HG03196 (cell line): ENCODE results near the gene PLAAT5.
"Not testable (repeated sequence)": the region's sequence is repeated elsewhere in the genome, so short reads cannot be mapped to it uniquely, and the experiment has no call there.

Experiments
- ATAC-seq: cut with Tn5 transposase; IDR thresholded peaks from one replicate; pipeline ENCODE4 v1.9.1; 2021; ENCODE audit not compliant: unreplicated experiment

Gene PLAAT5

DNA sequence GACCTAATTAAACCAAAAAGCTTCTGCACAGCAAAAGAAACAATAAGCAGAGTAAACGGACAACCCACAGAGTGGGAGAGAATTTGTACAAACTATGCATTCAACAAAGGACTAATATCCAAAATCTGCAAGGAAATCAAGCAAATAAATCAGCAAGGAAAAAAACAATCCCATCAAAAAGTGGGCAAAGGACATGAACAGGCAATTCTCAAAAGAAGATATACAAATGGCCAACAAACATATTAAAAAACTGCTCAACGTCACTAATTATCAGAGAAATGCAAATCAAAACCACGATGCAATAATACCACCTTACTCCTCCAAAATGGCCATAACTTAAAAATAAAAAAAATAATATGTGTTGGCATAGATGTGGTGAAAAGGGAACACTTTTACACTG is 5.2 kb downstream of the PLAAT5 start:
- no peak for ATAC-seq

DNA sequence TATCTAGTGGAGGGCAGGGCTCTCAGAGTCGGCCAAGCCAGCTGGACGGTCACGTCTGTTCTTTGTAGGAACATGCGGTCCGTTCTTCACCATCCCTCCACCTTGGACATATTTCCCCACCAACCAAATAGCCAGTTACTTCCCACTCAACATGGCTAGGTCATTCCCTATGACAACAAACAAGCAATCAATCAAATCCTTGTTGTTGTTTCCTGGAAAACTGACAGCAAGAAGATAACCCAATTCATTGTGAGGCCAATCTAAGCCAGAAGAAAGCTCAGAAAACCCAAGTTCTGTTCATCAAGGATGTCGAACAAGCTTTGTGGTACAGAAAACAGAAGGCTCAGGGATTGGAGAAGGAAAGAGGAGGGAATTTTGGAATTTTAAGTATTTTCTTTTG is 10.9 kb downstream of the PLAAT5 start:
- ATAC-seq = no peak

DNA sequence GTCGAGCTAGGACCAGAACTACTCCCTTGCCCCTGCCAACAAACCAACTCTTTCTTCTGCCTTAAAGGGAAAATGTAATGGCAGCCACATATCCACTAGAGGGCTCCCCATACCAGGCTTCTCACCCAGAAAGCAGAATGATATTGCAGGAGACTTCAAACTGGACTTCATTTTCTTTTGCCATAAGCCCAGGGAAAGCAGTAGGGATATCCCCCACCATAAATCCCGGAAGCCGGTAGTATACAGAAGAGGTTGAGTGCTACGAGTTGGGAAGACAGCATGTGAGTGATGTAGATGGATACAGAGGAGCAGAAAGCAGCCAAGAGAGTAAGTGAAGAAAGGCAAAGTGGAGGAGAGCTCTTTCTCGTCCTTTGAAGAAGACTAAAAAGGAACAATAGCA is 12.1 kb downstream of the PLAAT5 start:
- ATAC-seq = no peak

DNA sequence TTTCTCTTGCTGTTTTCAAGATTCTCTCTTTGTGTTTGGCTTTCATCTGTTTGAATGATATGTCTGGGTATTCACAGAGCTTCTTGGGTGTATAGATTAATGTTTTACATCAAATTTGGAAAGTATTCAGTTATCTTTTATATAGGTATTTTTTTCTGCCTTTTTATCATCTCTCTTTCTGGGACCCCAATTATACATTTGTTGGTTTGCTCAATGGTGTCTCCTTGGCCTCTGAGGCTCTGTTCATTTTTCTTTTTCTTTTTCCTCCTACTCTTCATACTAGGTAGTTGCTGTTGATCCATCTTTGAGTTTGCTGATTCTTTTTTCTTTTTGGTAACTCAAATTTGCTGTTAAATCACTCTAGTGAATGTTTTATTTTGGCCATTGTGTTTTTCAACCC is 14.3 kb downstream of the PLAAT5 start:
- no peak for ATAC-seq

DNA sequence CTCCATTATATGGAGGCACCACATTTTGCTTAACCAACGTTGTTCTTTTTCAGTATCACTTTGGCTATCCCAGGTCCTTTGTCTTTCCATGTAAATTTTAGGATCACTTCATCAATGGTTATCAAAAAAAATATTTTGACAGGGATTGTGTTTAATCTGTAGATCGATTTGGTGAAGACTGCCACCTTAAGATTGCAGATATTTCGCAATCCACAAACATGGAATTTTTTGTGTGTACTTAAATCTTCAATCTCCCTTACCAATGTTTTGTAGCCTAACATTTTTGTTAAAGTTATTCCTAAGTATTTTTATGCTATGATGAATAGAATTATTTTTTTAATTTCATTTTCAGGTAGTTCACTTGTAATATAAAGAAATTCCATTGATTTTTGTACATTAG is 18.6 kb downstream of the PLAAT5 start:
- no peak for ATAC-seq

DNA sequence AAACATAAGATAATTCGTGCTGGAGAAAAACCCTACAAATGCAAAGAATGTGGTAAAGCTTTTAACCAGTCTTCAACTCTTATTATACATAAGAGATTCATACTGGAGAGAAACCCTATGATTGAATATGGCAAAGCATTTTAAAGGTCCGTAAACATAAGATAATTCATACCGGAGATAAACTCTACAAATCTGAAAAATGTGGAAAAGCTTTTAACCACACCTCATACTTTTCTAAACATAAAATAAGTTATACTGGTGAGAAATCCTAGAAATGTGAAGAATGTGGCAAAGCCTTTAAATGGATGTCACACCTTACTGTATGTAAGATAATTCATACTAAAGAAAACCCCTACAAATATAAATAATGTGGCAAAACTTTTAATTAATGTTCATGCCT is 20.7 kb downstream of the PLAAT5 start:
- no peak for ATAC-seq

DNA sequence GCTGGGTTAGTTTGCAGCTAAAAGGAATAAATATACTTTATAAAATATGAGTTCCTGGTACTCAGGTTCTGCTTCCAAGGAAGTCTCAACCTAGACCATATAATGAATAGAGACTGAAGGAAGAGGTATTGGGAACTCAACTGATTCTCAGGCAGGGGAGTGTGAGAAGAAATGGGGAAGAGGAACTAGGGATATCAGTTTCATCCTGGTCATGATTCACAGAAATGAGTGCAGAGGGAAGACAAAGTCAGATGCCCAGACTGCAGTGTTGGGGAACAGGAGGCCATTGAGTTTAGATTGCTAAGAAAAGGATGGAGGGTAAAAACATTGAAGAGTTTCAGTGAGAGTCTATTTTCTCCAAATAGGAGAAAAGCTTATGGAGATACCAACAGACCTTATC is 28.8 kb downstream of the PLAAT5 start:
- ATAC-seq = no peak

DNA sequence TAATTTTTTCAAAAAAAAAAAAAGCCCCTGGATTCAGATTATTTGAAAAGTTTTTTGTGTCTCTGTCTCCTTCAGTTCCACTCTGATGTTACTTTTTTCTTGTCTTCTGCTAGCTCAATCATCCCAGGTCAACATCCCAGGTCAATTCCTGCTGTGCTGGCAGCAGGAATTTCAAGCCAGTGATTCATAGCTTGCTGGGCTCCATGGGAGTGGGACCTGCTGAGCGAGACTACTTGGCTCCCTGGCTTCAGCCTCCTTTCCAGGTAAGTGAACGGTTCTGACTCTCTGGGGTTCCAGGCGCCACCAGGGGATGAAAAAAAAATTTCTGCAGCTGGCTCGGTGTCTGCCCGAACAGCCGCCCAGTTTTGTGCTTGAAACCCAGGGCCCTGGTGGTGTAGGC is 31.4 kb downstream of the PLAAT5 start:
- no peak for ATAC-seq

DNA sequence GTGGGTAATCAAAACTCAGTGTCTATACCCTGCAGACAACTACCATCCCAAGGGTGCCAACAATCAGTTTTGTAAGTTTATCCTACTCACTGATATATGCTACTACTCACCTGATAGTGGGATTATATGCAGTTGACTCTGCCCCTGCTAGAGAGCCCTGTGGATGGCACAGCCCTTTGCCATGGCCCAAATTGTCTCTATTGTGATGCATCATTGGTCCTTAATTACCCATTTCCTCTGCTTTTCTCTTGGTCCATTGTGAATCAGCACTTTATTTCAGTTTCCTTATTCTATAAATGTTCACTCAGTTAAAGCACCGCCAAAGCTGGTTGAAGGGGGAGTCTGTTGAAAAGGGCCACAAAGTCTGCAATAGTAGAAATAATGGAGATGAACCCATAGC is 42.3 kb downstream of the PLAAT5 start:
- no peak for ATAC-seq

DNA sequence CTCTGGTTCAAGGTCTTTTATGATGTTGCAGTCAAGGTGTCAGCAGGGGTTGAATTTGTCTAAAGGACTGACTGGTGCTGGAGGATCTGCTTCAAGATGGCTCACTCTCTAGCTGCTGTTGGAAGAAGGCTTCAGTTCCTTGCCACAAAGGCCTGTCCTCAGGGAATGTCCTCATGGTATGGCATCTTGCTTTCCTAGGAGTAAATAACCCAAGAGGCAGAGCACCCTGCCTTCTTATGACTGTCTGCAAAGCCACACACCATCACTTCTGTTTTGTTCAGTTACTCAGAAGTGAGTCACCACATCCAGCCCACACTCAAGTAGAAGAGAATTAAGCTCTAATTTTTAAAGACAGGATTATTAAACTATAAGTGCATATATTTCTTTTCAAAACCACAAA is 45.2 kb downstream of the PLAAT5 start:
- ATAC-seq = no peak

DNA sequence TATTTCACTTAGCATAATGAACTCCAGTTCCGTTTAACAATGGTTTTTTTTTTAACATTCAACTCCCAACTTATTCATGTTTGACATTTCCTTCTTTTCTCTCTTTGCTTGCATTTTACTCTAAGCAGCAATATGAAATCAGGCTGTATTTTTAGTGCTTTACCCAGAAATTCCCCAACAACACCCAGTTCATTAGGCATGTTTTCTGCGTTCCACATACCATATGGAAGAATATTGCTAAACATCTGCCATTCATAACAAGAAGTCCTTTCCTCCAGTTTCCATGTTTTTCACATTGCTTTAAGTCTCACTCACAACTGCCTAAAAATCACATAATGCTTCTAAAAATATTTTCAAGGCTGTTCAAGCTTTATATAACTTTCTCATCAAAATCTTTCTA is 45.8 kb downstream of the PLAAT5 start:
- ATAC-seq = no peak

DNA sequence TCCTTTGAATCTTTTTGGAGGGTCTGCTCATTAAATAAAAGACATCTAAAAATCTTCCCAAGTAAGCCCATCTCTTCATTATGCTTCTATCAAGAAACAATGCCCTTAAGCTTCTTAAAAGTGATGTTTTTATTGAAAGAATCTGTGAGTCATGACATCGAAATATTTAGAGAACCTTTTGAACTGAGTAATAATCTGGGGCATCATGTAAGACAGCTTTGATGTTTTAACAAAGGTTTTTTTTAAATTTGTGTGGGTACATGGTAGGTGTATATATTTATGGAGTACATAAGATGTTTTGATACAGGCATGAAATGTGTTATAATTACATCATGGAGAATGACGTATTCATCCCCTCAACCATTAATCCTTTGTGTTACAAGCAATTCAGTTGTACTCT is 46.8 kb downstream of the PLAAT5 start:
- ATAC-seq = no peak

DNA sequence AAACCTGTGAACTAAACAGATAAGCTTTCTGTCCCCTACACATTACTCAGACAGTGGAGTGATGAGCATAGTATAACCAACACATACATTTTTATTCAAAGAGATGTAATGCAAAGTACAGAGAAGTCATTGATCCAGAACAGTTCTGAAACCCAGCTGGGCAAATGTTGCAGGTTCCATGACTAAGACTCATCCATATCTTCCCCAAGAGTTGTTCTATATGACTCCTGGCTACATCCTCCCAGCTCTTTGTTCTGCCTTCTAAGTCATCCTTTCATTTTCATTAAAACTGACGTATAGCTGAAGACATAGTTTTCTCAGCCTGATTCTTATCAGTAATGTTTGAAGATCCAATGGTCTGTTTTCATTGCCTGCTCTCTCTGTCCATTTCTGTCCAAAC is 47.3 kb downstream of the PLAAT5 start:
- no peak for ATAC-seq

DNA sequence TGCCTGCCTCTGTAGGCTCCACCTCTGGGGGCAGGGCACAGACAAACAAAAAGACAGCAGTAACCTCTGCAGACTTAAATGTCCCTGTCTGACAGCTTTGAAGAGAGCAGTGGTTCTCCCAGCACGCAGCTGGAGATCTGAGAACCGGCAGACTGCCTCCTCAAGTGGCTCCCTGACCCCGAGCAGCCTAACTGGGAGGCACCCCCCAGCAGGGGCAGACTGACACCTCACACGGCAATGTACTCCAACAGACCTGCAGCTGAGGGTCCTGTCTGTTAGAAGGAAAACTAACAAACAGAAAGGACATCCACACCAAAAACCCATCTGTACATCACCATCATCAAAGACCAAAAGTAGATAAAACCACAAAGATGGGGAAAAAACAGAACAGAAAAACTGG is 55.1 kb downstream of the PLAAT5 start:
- ATAC-seq = not testable (repeated sequence)

DNA sequence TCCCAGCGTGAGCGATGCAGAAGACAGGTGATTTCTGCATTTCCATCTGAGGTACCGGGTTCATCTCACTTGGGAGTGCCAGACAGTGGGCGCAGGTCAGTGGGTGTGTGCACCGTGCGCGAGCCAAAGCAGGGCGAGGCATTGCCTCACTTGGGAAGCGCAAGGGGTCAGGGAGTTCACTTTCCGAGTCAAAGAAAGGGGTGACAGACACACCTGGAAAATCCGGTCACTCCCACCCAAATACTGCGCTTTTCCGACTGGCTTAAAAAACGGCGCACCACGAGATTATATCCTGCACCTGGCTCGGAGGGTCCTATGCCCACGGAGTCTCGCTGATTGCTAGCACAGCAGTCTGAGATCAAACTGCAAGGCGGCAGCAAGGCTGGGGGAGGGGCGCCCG is 55.6 kb downstream of the PLAAT5 start:
- not testable (repeated sequence) for ATAC-seq

DNA sequence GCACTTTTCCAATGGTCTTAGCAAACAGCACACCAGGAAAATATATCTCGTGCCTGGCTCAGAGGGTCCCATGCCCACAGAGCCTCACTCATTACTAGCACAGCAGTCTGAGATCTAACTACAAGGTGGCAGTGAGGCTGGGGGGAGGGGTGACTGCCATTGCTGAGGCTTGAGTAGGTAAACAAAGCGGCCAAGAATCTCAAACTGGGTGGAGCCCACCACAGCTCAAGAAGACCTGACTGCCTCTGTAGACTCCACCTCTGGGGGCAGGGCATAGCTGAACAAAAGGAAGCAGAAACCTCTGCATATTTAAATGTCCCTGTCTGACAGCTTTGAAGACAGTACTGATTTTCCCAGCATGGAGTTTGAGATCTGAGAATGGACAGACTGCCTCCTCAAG is 60.2 kb downstream of the PLAAT5 start:
- not testable (repeated sequence) for ATAC-seq

DNA sequence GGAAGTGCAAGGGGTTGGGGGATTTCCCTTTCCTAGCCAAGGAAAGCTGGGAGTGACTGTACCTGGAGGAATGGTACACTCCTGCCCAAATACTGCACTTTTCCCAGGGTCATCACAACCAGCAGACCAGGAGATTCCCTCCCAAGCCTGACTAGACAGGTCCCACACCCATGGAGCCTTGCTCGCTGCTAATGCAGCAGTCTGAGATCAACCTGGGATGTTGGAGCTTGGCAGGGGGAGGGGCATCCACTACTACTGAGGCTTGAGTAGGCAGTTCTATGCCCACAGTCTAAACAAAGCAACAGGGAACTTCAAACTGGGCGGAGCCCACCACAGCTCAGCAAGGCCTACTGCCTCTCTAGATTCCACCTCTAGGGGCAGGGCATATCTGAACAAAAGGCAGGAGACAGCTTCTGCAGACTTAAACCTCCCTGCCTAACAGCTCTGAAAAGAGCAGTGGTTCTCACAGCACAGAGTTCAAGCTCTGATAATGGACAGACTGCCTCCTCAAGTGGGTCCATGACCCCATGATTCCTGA is 62.9 kb downstream of the PLAAT5 start:
- ATAC-seq = no peak

DNA sequence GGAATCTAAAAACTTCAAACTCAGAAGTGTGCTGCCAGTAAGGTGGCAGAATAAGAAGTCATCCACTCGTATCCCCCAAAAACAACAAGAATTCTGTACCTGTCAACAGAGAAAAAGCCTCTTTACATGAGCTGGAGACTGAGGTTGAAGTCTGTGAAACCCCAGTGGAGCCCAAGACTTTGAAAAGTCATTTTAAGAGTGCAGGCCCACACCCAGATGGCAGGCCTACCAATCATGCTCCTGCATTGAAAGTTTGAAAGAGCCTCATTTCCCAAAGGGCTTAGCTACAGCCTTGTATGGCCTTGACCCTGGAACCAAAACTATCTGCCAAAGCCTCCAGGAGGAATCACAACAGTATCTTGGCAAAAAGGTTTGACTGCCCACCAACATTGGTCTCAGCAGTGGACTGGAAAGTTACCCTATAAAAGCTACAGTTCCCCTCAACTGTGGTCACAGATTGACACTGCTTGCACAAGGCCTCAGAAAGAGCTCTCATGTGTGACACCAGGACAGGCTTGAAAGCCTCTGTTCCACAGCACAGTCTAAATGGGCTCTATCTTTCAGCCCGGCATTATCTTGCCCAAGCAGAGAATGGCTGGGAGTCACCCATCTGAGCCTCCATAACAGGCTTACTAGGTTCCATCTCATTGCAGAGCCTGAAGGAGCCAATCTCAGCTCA is 73.7 kb downstream of the PLAAT5 start:
- peak; percentile 56 for ATAC-seq
